Right atrium auricular region (tissue), 2 donors: ENCODE results near the gene ADPRS. TPM values are rescaled to one million over a fixed set of nuclear protein-coding genes. Genes with fewer than 3 reads are reported as not detected.

Experiments
- DNase-seq: peaks from one replicate; pipeline ENCODE4 v3.0.0-alpha.2; 2019; ENCODE audit warnings: low spot score
- H3K27ac ChIP-seq, 2 donors: fragments of 200-600 bp; sonication (generic); 1 replicate in 1 of 2; 2 replicates in 1 of 2; pipeline ENCODE4 v1.5.1; 2016 to 2019
- H3K27me3 ChIP-seq, 2 donors: fragments of 200-600 bp; sonication (generic); one replicate each; pipeline versions ENCODE4 v1.5.1 to v1.6.0; 2017 to 2019
- H3K36me3 ChIP-seq: fragments of 200-600 bp; sonication (generic); one replicate; pipeline ENCODE4 v1.5.1; 2016
- H3K4me1 ChIP-seq, 2 donors: fragments of 200-600 bp; sonication (generic); one replicate each; pipeline versions ENCODE4 v1.5.1 to v1.6.0; 2017 to 2019
- H3K4me3 ChIP-seq, 2 donors: fragments of 200-600 bp; sonication (generic); 1 replicate in 1 of 2; 2 replicates in 1 of 2; pipeline ENCODE4 v1.5.1; 2017 to 2019; ENCODE audit warnings: mild to moderate bottlenecking in 1 of 2, moderate library complexity in 1 of 2
- H3K9me3 ChIP-seq, 2 donors: fragments of 200-600 bp; sonication (generic); one replicate each; pipeline ENCODE4 v1.5.1; 2019
- CTCF ChIP-seq, 2 donors: fragments of 200-600 bp; sonication (generic); IDR thresholded peaks; one replicate each; pipeline ENCODE4 v1.5.1; 2019; ENCODE audit warnings: antibody characterized with exemption in 2 of 2
- total RNA-seq, 2 donors: library from RNA; depleted of rRNA; stranded (reverse); fragments of >200 nt; gene quantifications; one replicate each; pipeline ENCODE4 v1.1.0, GENCODE V29; 2016

Gene ADPRS
- total RNA-seq, 2 donors from 2014 or later: 24.3 to 25.6 TPM

DNA sequence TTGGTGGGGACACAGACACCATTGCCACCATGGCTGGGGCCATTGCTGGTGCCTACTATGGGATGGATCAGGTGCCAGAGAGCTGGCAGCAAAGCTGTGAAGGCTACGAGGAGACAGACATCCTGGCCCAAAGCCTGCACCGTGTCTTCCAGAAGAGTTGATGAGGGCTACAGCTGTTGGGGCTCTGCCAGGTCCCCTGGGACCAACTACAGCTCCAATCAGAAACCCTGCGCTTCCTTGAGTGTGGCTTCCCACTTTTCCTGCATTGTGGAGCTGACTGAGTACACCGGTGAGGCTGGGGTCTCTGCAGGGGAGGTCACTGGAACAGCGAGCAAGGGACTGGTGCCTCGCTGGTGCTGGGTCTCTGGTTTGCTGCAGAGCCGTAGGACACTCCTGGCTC is 4.5 kb downstream of the ADPRS start:
- no peak overlapping the region for H3K27ac ChIP-seq
- no peak overlapping the region for H3K4me3 ChIP-seq
- DNase-seq: no peak
- H3K27me3 ChIP-seq: no peaks in the 10 kb centered on the region
- H3K36me3 ChIP-seq: peaks cover 32% of the 10 kb centered on the region
- TF ChIP-seq CTCF (IDR thresholded peaks at IDR 0.05): no peak
- peaks cover 0 to 15% of the 10 kb centered on the region in 2 donors for H3K4me1 ChIP-seq
- H3K9me3 ChIP-seq: no peaks in the 10 kb centered on the region

DNA sequence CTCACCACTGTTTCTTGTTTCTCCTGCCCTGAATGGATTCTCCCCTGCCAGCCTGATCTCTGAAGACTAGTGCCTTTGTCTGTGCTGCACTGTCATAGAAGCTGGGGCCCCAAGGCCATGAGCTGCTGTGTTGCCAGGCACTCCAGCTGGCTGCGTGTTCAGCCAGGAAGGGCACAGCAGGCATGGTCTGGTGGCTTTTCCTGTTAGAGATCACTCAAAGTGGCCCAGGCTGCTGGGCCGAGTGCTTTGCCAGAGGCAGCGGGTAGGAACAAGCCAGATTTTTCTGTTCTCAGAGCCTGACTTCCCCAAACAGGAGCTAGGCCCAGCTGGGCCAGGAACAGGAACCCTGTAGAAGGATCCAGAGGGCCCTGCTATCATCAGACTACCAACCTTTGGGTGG is 5.2 kb downstream of the ADPRS start:
- no peak for DNase-seq
- H3K36me3 ChIP-seq: peaks cover 32% of the 10 kb centered on the region
- H3K27me3 ChIP-seq: no peaks in the 10 kb centered on the region
- no peak for TF ChIP-seq CTCF (IDR thresholded peaks at IDR 0.05)
- H3K9me3 ChIP-seq: no peaks in the 10 kb centered on the region
- H3K4me3 ChIP-seq: no peak overlapping the region
- H3K27ac ChIP-seq: no peak overlapping the region
- peaks cover 0 to 12% of the 10 kb centered on the region in 2 donors for H3K4me1 ChIP-seq

GRCh38 chr1:36094621-36095061 is 5.9 kb downstream of the ADPRS start:
- peaks cover 0 to 10% of the 10 kb centered on the region in 2 donors for H3K4me1 ChIP-seq
- no peak for DNase-seq
- peaks cover 32% of the 10 kb centered on the region for H3K36me3 ChIP-seq
- no peaks in the 10 kb centered on the region for H3K9me3 ChIP-seq
- H3K27me3 ChIP-seq: no peaks in the 10 kb centered on the region
- no peak for TF ChIP-seq CTCF (IDR thresholded peaks at IDR 0.05)
- no peak overlapping the region for H3K27ac ChIP-seq
- H3K4me3 ChIP-seq: no peak overlapping the region

DNA sequence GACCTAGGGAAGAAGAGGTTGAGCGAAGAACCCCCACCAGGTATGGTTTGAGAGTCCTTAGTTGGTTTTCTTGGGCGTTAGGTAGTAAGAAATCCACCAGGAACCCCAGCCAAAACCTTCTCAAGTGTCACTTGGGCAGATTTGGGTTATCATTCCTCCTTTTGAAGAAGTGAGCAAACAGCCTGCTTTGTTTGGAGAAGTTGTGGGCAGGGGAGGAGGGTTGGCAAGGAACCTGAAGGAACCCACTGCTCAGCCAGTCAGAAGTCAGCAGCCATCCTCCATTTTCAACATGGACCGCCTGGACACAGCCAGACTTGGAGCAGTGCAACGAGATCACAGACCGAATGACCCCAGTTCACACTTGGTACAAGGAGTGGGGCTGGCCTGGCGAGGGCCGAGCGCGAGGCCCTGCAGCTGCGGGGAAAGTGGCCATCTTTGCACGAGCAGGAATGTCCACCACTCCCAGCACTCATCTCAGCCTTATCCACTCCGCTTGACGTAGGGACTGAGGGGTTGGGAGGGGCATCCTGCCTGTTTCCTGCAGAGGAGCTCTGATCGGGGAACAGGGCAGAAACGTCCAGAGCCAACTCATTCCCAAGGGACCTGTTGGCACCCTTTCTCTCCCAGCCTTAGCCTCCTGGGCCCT is 7.2 kb downstream of the ADPRS start:
- H3K27me3 ChIP-seq: no peaks in the 10 kb centered on the region
- peaks cover 0 to 12% of the 10 kb centered on the region in 2 donors for H3K4me1 ChIP-seq
- no peaks in the 10 kb centered on the region for H3K9me3 ChIP-seq
- no peak overlapping the region for H3K27ac ChIP-seq
- H3K36me3 ChIP-seq: peaks cover 32% of the 10 kb centered on the region
- no peak for DNase-seq
- TF ChIP-seq CTCF (IDR thresholded peaks at IDR 0.05): no peak
- no peak overlapping the region for H3K4me3 ChIP-seq

- H3K27me3 ChIP-seq: no peaks in the 10 kb centered on the region
- peaks cover 0 to 12% of the 10 kb centered on the region in 2 donors for H3K4me1 ChIP-seq
- no peak for DNase-seq
- no peak overlapping the region for H3K4me3 ChIP-seq
- no peak for TF ChIP-seq CTCF (IDR thresholded peaks at IDR 0.05)
- no peaks in the 10 kb centered on the region for H3K9me3 ChIP-seq
- no peak overlapping the region for H3K27ac ChIP-seq
- peaks cover 28% of the 10 kb centered on the region for H3K36me3 ChIP-seq
These were observed 8.1 kb downstream of the ADPRS start for GRCh38 chr1:36096500-36097432.
